GM10266 (cell line): ENCODE results near the gene C5orf46.
"Not testable (repeated sequence)": the region's sequence is repeated elsewhere in the genome, so short reads cannot be mapped to it uniquely, and the experiment has no call there.

Experiments used
- DNase-seq: peaks from one replicate; pipeline ENCODE4 v3.0.0; 2012; ENCODE audit errors: extremely low spot score
- TF ChIP-seq, protein P1 (sequence below): IDR thresholded peaks from 2 replicates; pipeline ENCODE4 v1.5.1; 2012; ENCODE audit warnings: mild to moderate bottlenecking, low read depth; ENCODE audit not compliant: control insufficient read depth, insufficient read depth; ENCODE audit errors: missing control alignments

The C5orf46 gene

DNA sequence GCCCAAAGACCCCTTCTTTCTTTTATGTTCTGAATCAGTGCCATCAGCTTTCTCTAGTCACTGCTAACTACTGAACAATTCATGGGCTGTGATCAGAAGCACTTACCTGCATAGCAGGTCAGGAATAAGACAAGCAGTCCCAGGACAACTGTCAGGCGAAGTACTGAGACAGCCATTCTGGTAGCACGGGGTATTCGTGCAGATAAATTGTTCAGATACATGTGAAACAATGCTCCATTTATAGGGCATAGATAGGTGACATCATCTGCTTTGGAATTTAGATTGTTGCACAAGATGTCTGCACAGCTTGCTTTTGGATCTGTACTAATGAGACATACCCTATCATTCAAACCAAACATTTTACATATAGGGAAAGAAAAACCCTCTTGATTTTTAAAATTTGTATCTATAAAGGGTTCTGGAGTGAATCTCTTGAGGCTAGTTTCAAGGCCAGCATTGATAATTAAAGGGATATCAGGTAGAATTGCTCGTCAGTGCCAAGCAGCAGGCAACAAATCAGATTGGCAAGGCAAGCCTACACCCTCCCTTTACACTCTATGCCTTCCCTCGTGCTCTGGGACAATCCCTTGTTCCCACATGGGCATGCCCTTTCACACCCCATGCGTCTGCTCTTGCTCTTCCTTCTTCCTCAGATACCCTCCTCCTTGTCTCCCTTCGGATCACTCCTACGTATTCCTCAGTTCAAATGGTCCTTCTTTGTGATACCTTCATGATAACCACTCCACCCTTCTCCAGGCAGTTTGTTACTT lies at the start of gene C5orf46:
C5orf46 (minus strand) TSS at position 213 of the 770 bp plus-strand sequence; CDS start at position 176, 37 bp downstream.
- TF ChIP-seq, protein P1, sequence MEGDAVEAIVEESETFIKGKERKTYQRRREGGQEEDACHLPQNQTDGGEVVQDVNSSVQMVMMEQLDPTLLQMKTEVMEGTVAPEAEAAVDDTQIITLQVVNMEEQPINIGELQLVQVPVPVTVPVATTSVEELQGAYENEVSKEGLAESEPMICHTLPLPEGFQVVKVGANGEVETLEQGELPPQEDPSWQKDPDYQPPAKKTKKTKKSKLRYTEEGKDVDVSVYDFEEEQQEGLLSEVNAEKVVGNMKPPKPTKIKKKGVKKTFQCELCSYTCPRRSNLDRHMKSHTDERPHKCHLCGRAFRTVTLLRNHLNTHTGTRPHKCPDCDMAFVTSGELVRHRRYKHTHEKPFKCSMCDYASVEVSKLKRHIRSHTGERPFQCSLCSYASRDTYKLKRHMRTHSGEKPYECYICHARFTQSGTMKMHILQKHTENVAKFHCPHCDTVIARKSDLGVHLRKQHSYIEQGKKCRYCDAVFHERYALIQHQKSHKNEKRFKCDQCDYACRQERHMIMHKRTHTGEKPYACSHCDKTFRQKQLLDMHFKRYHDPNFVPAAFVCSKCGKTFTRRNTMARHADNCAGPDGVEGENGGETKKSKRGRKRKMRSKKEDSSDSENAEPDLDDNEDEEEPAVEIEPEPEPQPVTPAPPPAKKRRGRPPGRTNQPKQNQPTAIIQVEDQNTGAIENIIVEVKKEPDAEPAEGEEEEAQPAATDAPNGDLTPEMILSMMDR: no peak
- no peak for DNase-seq

DNA sequence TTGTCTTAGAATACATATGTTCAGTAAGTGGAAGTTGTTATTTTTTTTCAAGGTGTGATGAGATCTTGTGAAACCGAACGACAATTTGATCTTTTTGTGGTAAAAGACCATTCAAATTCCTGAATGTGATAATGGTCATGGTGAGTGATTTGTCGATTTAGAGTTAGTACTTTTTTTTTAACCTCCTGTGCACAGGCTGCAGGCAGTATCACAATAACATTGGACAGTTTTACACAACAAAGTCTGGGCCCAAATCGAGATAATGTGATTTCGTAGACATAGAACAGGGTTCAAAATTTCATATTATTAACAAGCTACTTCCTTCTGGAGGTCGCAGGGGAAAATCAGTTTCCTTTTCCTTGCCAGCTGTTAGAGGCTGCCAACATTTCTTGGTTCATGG lies 48.6 kb upstream of the C5orf46 start:
- TF ChIP-seq, protein P1: no peak

DNA sequence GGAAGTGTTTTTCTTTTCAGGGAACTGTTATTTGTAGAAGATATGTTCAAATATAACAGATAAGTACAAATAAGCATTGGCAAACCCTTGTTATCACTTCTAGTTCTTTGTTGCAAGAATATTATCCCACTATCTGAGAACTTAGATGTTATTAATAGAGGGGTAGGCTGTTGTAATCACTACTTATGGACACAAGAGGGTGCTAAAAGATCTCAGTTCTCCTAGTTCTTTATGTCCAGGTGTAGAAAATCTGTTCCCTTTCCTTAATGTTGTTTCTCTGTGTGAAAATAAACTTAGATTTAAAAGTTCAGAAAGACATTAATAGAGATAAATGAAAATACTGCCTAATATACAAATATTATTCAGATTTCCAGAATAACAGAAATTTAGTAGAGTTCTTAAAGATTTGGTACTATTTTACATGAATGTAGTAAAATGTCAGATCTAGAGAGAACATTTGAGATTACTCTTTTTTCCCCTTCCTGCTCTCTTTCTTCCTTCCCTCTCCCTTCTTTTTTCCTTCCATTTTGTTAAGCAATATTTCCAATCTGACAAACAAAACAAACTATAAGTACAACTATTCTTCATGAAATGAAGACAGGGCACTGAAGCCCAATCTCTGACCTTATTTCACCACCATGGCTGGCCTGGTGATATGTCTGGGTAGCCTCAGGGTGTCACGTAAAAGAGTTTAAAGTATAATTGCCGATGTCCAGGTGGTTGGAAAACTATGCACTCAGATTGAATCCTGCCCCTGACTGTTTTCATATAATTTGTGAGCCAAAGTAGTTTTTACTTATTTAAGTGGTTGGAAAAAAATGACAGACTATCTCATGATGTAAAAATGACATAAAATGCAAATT lies 43.6 kb upstream of the C5orf46 start:
- TF ChIP-seq, protein P1: peak; percentile 63

More for the DNA sequence above, 48.6 kb upstream of the C5orf46 start:
- no peak for DNase-seq

DNA sequence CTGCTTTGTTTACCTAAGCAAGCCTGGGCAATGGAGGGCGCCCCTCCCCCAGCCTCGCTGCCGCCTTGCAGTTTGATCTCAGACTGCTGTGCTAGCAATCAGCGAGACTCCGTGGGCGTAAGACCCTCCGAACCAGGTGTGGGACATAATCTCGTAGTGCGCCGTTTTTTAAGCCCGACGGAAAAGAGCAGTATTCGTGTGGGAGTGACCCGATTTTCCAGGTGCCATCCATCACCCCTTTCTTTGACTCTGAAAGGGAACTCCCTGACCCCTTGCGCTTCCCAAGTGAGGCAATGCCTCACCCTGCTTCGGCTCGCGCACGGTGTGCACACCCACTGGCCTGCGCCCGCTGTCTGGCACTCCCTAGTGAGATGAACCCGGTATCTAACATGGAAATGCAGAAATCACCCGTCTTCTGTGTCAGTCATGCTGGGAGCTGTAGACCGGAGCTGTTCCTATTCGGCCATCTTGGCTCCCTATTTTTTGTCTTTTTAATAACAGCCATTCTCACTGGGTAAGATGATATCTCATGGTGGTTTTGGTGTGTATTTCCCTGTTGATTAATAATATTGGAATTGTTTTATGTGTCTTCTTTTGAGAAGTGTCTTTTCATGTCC lies 40.4 kb upstream of the C5orf46 start:
- DNase-seq: not testable (repeated sequence)

More for the DNA sequence above, 43.6 kb upstream of the C5orf46 start:
- DNase-seq: peak; percentile 55

DNA sequence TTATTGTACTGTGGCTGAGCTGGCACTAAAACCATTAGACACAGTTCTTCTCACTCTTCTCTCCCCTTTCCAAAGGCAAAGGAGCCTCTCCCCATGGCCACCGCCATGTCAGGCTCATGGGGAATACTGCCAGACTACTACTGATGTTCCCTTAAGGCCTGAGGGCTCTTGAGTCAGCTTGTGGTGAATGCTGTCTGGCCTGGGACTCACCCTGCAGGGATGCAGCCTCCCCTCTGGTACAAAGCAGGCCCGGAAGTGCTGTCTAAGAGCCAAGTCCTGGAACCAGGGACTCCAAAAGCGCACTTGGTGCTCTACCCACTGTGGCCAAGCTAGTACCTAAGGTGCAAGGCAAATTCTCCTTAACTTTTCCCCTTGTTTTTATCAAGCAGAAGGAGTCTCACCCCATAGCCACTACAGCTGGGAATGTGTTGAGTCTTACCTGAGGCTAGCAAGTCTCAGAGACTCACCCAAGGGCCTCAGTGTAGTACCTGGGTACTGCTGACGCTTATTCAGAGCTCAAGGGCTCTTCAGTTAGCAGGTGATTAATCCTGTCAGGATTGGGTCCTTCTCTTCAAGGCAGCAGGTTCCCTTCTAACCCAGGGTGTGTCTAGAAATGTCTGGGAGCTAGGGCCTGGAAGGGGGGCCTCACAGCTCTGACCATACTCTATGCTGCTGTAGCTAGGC lies 33.2 kb upstream of the C5orf46 start:
- TF ChIP-seq, protein P1: no peak
- DNase-seq: no peak

DNA sequence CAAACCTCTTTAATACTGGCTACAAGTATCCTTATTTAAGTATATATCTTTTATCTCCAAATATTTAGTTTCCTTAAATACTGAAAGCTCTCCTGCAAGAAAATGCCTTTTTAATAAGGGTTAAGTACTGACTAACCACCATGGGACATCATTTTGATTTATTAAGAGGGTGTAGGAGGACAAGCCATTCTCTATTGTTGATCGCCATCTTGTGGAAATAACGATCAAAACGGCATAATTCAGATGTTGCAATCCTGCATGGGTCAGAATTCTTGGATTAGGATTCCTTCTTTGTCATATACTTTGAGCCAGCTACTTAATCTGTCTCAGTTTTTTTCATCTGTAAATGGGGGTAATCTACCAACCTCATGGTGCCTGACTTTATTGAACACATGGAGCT lies 28.7 kb upstream of the C5orf46 start:
- no peak for DNase-seq
- TF ChIP-seq, protein P1: no peak

DNA sequence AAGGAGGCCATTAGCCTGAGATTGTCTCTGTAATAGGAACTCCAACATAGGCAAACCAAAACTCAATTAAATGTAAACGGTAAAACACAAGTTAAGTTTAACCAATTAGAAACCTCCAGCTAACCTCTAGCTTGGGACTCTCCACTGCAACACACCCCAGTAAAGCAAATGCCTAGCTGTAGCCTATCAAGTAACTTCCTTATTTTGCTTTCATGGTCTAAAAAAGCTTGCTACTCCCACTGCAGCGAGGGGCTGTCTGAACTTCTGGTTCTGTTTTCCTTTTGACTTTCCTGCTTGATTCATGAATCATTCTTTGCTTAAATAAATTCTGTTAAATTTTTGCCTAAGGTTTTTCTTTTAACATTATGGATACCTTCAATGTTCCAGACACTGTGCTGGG lies 24.4 kb upstream of the C5orf46 start:
- peak; percentile 14 for DNase-seq
- TF ChIP-seq, protein P1: no peak
